GM12878 (cell line): Measurements from ENCODE around the gene TUBA3E.
"Not testable (repeated sequence)": the region's sequence is repeated elsewhere in the genome, so short reads cannot be mapped to it uniquely, and the experiment has no call there.

Experiments used
- CREB1 ChIP-seq: IDR thresholded peaks from 2 replicates; pipeline ENCODE4 v1.6.1; 2012; ENCODE audit warnings: low read depth, mild to moderate bottlenecking, inconsistent platforms
- FOXM1 ChIP-seq: IDR thresholded peaks from 2 replicates; pipeline ENCODE4 v1.6.1; 2012; ENCODE audit warnings: low read depth, mild to moderate bottlenecking, inconsistent platforms, low read length, moderate library complexity
- SUZ12 ChIP-seq: fragments of 200-600 bp; sonication (generic); IDR thresholded peaks from one replicate; pipeline ENCODE4 v1.6.1; 2018; ENCODE audit warnings: antibody characterized with exemption, mild to moderate bottlenecking; ENCODE audit not compliant: unreplicated experiment
- TF ChIP-seq, protein P1 (sequence below), 3 experiments: IDR thresholded peaks in 2 of 3; conservative IDR thresholded peaks in 1 of 3; 2 replicates each; pipeline ENCODE4 v1.5.1; 2011; ENCODE audit warnings: low read depth in 3 of 3, low read length in 3 of 3, mild to moderate bottlenecking in 3 of 3, control low read depth in 2 of 3, moderate library complexity in 2 of 3, inconsistent platforms in 1 of 3, mixed read lengths in 1 of 3; ENCODE audit not compliant: control insufficient read depth in 2 of 3, insufficient read depth in 1 of 3; ENCODE audit errors: extremely low read depth in 1 of 3

DNA sequence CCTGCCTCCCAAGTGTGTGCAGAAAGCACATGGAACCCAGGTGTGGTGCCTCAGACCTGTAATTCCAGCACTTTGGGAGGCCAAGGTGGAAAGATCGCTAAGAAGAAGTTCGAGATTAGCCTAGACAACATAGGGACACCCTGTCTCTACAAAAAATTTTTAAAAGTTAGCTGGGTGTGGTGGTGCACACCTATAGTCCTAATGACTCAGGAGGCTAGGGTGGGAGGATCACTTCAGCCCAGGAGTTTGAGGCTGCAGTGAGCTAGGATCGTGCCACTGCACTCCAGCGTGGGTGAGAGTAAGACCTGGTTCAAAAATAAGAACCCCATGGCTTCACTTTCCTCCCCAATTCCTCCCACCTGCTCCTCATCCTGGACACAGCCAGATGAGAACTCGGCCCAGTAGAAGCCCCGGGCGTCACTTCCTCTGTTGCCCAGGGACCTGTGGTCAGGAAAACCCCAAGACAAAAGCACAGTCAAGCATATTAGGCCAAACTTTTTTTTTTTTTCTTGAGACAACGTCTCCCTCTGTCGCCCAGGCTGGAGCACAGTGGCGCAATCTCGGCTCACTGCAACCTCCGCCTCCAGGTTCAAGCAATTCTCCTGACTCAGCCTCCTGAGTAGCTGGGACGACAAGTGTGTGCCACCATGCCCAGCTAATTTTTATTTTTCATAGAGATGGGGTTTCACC, 40.3 kb downstream of the TUBA3E start:
- TF ChIP-seq, protein P1, sequence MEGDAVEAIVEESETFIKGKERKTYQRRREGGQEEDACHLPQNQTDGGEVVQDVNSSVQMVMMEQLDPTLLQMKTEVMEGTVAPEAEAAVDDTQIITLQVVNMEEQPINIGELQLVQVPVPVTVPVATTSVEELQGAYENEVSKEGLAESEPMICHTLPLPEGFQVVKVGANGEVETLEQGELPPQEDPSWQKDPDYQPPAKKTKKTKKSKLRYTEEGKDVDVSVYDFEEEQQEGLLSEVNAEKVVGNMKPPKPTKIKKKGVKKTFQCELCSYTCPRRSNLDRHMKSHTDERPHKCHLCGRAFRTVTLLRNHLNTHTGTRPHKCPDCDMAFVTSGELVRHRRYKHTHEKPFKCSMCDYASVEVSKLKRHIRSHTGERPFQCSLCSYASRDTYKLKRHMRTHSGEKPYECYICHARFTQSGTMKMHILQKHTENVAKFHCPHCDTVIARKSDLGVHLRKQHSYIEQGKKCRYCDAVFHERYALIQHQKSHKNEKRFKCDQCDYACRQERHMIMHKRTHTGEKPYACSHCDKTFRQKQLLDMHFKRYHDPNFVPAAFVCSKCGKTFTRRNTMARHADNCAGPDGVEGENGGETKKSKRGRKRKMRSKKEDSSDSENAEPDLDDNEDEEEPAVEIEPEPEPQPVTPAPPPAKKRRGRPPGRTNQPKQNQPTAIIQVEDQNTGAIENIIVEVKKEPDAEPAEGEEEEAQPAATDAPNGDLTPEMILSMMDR (IDR thresholded peaks at IDR 0.05 in 2 of 3, conservative IDR thresholded peaks at IDR 0.05 in 1 of 3; ENCODE audit: control insufficient read depth in 2 of 3, extremely low read depth in 1 of 3, insufficient read depth in 1 of 3, low read depth in 3 of 3, low read length in 3 of 3): 0 out of 6 replicates have a peak, but pooled peaks have one; percentile 1 to 18 (median 9)
- TF ChIP-seq SUZ12: not testable (repeated sequence)
- TF ChIP-seq CREB1: peak; percentile 58; the same call in 1 of the 2 replicates
- 0 out of 2 replicates have a peak, but pooled peaks have one; percentile 31 for TF ChIP-seq FOXM1
